H1 (cell line): ENCODE data around the gene TAP2. TPM values are rescaled to one million over a fixed set of nuclear protein-coding genes. Genes with fewer than 3 reads are reported as not detected.

Experiments used
- ATF3 ChIP-seq: IDR thresholded peaks from 2 replicates; pipeline ENCODE4 v1.6.1; 2011; ENCODE audit warnings: low read depth, mild to moderate bottlenecking, low read length; ENCODE audit not compliant: insufficient read depth
- CEBPB ChIP-seq: IDR thresholded peaks from 2 replicates; pipeline ENCODE4 v1.6.1; 2012; ENCODE audit warnings: low read depth, low read length
- GABPA ChIP-seq: IDR thresholded peaks from 2 replicates; pipeline ENCODE4 v1.6.1; 2011; ENCODE audit warnings: mild to moderate bottlenecking, low read length, moderate library complexity, borderline replicate concordance; ENCODE audit not compliant: insufficient read depth
- SIRT6 ChIP-seq: IDR thresholded peaks from one replicate; pipeline ENCODE4 v1.7.1; 2012; ENCODE audit warnings: low read length, inconsistent platforms
- SP2 ChIP-seq: IDR thresholded peaks from 2 replicates; pipeline ENCODE4 v1.6.1; 2012; ENCODE audit warnings: mild to moderate bottlenecking, low read length, inconsistent platforms
- polyA plus RNA-seq, 7 experiments: library from polyadenylated mRNA; depleted of rRNA in 3 of 7; stranded (reverse) in 5 of 7; unstranded in 2 of 7; fragments of >200 nt in 5 of 7; fragments of 200-250 nt in 2 of 7; gene quantifications; 1 replicate in 5 of 7; 2 replicates in 1 of 7; 4 replicates in 1 of 7; pipeline versions ENCODE4 v1.2.1 to v1.2.3, GENCODE V29; 2011 to 2013; ENCODE audit warnings: missing spikeins in 2 of 7, mixed read lengths in 2 of 7
- total RNA-seq: library from RNA; stranded (reverse); fragmentation: NEBNext Ultra II Directional; extraction: Animal tissue kit (Norgen Biotek cat#: 25700); gene quantifications from 2 replicates; pipeline ENCODE4 v1.2.1, GENCODE V29; 2021
- TF ChIP-seq, protein P1 (sequence below): fragments of 300-600 bp; sonication (generic); IDR thresholded peaks from 2 replicates; pipeline ENCODE4 v1.7.1; 2012; ENCODE audit warnings: low read length, moderate library complexity, mild to moderate bottlenecking, inconsistent platforms; ENCODE audit not compliant: insufficient replicate concordance

The TAP2 gene
- total and polyA plus RNA-seq, 2 of the 8 experiments (the other 6 are each of a cell fraction or from before 2014, with no cell fraction given) = 11.3 to 27.2 TPM

DNA sequence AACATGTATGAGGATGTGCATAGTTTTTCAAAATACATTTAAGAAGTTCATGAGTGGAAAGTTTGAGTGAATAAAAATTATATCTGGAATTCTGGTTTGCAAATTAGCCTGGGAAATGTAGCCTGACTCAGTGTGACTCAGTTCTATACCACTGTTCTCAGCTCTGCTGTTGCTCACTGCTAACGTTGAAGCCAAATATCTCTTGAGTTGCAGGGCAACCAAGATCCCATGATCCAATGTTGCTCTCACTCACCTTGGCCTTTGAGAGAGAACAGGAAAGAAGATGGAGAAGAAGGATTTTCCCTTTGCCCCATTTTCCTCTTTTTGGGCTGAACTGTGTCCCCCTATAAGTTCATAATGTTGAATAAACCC is 44.3 kb upstream of the TAP2 start (continued):
- TF ChIP-seq SIRT6 = no peak
- TF ChIP-seq GABPA = no peak
- no peak for TF ChIP-seq ATF3
- no peak for TF ChIP-seq CEBPB
- TF ChIP-seq SP2 = no peak
- TF ChIP-seq, protein P1, sequence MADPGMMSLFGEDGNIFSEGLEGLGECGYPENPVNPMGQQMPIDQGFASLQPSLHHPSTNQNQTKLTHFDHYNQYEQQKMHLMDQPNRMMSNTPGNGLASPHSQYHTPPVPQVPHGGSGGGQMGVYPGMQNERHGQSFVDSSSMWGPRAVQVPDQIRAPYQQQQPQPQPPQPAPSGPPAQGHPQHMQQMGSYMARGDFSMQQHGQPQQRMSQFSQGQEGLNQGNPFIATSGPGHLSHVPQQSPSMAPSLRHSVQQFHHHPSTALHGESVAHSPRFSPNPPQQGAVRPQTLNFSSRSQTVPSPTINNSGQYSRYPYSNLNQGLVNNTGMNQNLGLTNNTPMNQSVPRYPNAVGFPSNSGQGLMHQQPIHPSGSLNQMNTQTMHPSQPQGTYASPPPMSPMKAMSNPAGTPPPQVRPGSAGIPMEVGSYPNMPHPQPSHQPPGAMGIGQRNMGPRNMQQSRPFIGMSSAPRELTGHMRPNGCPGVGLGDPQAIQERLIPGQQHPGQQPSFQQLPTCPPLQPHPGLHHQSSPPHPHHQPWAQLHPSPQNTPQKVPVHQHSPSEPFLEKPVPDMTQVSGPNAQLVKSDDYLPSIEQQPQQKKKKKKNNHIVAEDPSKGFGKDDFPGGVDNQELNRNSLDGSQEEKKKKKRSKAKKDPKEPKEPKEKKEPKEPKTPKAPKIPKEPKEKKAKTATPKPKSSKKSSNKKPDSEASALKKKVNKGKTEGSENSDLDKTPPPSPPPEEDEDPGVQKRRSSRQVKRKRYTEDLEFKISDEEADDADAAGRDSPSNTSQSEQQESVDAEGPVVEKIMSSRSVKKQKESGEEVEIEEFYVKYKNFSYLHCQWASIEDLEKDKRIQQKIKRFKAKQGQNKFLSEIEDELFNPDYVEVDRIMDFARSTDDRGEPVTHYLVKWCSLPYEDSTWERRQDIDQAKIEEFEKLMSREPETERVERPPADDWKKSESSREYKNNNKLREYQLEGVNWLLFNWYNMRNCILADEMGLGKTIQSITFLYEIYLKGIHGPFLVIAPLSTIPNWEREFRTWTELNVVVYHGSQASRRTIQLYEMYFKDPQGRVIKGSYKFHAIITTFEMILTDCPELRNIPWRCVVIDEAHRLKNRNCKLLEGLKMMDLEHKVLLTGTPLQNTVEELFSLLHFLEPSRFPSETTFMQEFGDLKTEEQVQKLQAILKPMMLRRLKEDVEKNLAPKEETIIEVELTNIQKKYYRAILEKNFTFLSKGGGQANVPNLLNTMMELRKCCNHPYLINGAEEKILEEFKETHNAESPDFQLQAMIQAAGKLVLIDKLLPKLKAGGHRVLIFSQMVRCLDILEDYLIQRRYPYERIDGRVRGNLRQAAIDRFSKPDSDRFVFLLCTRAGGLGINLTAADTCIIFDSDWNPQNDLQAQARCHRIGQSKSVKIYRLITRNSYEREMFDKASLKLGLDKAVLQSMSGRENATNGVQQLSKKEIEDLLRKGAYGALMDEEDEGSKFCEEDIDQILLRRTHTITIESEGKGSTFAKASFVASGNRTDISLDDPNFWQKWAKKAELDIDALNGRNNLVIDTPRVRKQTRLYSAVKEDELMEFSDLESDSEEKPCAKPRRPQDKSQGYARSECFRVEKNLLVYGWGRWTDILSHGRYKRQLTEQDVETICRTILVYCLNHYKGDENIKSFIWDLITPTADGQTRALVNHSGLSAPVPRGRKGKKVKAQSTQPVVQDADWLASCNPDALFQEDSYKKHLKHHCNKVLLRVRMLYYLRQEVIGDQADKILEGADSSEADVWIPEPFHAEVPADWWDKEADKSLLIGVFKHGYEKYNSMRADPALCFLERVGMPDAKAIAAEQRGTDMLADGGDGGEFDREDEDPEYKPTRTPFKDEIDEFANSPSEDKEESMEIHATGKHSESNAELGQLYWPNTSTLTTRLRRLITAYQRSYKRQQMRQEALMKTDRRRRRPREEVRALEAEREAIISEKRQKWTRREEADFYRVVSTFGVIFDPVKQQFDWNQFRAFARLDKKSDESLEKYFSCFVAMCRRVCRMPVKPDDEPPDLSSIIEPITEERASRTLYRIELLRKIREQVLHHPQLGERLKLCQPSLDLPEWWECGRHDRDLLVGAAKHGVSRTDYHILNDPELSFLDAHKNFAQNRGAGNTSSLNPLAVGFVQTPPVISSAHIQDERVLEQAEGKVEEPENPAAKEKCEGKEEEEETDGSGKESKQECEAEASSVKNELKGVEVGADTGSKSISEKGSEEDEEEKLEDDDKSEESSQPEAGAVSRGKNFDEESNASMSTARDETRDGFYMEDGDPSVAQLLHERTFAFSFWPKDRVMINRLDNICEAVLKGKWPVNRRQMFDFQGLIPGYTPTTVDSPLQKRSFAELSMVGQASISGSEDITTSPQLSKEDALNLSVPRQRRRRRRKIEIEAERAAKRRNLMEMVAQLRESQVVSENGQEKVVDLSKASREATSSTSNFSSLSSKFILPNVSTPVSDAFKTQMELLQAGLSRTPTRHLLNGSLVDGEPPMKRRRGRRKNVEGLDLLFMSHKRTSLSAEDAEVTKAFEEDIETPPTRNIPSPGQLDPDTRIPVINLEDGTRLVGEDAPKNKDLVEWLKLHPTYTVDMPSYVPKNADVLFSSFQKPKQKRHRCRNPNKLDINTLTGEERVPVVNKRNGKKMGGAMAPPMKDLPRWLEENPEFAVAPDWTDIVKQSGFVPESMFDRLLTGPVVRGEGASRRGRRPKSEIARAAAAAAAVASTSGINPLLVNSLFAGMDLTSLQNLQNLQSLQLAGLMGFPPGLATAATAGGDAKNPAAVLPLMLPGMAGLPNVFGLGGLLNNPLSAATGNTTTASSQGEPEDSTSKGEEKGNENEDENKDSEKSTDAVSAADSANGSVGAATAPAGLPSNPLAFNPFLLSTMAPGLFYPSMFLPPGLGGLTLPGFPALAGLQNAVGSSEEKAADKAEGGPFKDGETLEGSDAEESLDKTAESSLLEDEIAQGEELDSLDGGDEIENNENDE = no peak
